GM11168 (cell line): ENCODE measurements around the gene ABHD17A.

ENCODE experiments used
- in situ Hi-C: fragments of 300-500 bp; cut with MboI; formaldehyde crosslinking; loops from one replicate; pipeline ENCODE4 v1.12.0; 2022; ENCODE audit warnings: low sequenced_read_pairs; ENCODE audit not compliant: unreplicated experiment

Gene ABHD17A

DNA sequence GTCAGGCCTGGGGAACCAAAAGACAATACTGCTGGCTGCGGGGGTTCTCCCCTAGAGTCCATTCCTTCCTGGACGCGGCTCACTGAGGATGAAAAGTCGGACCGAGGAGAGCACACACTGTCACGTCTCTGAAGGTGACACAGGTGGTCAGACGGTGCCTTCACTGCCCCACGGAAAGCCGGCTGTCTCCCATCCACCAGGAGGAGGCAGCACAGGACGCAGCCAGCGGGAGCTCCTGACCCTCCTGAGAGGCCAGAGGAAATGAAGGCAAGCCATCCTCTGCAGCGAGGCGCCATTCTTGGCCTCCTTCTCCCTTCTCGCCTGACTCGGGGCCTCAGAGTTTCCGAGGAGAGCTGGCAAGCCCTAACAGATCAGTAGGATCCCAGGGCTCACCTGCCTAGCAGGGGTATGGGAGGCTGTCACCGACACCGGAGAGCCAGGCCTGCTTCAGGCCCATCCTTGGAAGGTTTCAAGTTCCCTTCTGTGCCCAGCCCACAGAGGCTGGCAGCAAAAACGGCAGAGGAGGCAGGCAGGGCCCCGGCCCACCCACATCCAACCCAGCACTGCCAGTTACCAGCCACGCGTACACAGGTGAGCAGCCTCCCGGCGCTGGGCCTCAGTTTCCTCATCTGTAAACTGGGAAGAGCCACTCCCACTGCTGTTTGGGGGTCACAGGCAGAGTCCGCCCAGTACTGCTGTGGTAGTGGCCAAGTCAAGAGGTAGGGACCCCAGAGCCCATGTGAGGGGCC, 41.5 kb downstream of the ABHD17A start:
- in situ Hi-C loops: no loop called here

DNA sequence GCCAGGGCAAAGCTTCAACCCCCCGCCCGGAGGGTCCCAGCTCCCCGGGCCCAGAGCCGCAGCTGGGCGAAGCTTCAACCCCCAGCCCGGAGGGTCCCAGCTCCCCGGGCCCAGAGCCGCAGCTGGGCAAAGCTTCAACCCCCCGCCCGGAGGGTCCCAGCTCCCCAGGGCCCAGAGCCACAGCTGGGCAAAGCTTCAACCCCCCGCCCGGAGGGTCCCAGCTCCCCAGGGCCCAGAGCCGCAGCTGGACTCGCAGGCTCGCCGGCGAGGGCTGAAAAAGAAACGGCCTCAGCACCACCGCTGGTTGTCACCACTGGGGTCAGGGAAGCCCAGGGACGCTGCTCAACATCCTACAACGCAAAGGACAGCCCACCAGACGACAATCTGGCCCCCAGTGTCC, 42.2 kb downstream of the ABHD17A start:
- in situ Hi-C loops: no loop called here

DNA sequence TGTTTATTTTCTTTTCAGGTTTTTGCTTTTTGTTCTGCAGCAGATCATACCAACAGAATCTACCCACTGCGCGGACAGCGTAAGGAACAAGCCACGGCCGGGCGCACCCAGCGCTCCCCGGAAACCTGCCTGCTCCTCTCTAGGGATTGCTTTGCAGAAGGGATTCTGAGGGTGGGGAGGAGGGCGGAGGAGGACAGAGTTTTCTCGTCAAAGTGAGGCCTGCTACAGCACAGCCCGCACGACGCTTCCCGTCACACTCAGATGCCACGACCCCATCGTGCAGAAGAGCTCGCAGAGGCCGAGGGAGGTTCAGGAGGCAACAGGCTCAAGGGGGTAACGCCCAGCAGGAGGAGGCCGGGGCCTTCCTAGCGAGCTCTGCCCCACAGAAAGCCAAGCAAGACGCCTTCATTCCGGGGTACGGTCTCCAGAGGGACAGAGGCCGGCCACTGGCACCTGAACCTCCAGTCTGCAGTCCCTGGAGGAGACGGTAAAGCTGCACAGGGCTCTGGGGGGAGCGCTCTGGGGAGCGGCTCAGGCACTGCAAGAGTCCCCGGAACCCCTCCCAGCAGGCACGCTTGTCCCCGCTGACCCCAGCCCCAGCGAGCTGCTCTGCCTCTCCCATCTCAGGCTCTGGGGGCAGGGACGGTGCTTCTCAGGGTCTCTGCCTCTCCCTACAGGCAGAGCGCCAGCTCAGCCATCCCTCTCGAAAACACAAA, 43.9 kb downstream of the ABHD17A start:
- in situ Hi-C loops: no loop called here

DNA sequence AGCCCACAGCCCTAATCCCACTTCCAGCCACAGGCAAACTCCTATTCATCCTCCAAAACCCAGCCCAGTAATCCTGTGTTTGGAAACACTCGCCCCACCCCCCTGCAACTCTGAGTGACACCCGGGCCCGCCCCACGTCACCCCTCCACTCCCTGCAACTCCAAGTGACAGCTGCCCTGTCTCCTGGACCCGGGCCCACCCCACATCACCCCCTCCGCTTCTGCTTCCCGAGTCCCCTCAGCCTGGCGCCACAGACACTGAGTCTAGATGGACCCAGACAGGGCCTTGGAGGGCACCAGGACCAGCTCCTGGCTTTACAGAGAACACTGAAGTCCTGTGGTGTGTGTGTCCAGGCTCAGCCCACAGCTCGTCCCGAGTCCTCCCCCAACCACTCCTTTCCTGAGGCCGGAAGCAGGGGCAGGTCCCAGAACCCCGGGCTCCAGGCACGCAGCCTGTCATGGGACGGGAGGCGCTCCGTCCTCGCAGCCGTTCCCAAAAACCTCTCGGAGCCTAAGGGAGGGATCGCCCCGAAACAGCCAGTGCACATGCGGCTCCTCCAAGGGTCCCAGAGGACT, 44.7 kb downstream of the ABHD17A start:
- in situ Hi-C loops: no loop called here

DNA sequence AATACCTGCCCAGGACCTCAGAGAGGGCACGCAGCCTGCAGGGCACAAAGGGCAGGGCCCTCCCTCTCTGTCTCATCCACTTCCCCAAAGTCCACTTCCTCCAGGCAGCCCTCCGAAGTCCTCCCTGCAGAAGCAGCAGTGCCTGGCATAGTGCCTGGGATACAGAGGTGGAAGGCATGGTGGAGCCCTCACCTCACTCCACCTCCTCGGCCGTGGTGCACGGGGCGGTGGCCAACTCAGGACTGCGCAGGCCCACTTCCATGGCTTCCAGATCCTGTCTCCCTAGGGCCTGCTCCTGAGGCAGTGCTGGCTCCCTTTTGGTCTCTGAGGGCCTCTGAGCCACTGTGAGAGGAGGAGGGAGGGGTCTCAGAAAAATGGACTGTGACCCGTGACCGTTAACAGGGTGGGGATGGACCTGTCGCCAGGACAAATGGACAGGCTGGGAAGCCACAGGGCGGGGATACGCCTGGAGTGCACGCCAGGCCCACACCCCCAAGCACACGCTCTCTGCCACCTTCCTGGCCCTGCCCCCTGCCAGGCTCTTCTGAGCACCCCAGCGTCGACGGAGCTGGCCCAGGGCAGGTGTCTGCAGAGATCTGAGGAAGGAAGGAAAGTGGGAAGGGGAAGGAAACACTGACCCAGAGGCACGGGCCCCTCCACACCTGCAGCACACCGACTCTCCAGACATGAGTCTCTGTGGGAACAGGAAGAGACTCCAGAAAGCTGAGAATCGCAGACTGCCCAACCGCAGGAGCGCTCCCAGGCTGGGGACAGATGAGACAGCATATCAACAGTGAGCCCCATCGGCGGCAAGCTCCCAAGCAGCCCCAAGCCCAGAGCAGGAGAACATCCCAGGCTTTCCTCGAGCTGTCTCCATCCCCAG, 45.4 kb downstream of the ABHD17A start:
- in situ Hi-C loops: no loop called here

DNA sequence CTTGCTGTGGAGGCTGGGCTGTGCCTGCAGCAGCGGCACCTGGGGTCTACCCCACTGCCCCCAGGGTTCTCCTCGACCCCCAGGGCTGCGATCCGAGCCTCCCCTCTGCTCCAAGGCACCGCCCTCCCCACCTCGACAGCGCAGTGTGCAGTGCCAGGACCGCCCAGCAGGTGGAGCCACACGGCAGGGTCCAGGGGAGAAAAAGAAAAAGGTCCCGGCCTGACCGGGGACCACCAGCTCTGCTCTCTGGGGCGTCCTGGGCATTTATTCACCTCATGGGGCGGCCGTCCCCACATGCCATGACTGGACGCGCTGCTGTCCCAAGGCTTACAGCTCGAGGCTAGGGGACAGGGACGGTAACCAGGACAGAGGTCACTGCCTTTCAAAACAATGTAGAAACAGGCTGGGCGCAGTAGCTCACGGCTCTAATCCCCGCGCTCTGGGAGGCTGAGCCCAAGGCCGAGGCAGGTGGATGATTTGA, 47.6 kb downstream of the ABHD17A start:
- in situ Hi-C loops: no loop called here

DNA sequence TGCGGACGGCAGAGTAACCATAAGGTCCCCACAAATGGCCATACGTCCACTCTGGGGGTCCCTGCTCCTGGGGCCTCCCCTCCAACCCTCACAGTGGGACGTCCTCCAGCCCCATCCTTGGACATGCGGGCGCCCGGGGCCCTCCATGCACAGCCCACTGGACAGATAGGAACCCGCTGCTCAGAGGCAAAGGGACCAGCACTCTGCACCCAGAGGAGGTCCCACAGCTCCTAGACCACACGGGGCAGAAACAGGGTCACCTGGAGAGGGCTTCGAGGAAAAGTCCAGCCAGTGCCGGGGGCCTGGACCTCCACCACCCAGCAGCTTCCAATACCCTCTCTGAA, 48.1 kb downstream of the ABHD17A start:
- in situ Hi-C loops: no loop called here

DNA sequence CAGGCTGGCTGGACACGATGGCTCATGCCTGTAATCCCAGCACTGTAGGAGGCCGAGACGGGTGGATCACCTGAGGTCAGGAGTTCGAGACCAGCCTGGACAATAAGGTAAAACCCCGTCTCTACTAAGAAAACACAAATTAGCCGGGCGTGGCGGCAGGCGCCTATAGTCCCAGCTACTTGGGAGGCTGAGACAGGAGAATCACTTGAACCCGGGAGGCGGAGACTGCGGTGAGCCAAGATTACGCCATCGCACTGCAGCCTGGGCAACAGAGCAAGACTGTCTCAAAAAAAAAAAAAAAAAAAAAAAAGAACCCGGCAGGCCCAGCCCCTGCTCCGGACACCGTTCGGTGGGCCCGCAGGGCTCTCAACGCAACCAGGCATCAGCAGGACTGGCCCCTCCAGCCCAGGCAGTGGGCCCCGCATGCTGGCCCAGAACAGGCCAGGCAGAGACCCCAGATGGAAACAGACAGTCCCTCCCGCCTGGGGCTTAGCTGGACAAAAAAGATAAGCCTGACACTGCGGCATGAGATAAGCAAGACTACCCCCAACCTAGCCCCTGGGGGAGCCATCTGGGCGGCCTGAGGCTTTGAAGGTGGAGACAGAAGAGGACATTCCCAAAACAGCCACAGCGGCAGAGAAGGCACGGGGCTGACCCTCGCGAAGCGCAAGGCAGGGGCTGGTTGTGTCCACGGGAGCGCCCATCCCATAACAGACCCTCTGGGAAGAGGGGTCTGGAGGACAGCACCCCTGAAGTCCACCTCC, 48.7 kb downstream of the ABHD17A start:
- in situ Hi-C loops: no loop called here

DNA sequence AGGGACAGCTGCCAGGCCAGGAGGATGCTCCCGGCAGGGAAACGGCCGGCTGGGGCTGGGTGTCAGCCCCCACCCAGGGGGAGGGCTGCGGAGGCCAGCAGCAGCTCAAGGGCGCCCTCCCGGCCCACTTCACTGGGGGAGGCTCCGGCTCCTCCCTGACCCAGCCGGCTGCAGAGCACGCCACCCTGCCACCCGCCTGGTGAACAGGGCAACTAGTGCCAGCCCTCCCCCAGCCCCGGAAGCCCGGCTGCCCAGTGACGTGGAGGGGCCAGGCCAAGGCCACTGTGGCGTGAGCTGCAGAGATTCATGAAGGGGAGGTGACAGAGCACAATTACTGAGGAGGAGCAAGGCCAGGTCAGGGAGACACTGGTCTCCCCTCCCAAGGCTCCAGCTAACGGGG, 51.8 kb downstream of the ABHD17A start:
- in situ Hi-C loops: no loop called here

DNA sequence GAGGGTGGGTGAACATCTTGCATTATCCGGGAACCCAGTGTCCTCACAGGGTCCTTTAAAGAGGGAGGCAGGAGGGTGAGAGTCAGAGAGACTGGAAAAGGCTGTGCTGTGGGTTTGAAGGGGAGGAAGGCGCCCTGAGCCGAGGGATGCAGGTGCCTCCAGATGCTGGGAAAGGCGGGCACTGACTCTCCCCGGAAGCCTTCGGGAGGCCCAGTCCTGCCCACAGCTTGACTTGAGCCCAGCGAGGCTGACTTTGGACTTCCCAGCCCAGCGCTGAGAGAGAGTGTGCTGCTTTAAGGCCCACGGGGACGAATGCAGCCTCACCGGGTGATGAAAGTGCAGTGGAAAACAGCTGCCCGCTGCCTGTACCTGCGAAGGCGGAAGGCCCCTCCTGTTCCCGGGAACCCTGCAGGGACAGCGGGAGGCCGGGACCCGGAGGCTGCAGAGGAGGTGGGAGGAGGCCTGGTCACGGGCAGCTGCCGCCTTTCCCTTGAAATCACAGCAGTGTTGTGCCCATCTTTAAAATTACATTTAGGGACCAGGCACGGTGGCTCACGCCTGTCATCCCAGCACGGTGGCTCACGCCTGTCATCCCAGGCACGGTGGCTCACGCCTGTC, 53.1 kb downstream of the ABHD17A start:
- in situ Hi-C loops: no loop called here

DNA sequence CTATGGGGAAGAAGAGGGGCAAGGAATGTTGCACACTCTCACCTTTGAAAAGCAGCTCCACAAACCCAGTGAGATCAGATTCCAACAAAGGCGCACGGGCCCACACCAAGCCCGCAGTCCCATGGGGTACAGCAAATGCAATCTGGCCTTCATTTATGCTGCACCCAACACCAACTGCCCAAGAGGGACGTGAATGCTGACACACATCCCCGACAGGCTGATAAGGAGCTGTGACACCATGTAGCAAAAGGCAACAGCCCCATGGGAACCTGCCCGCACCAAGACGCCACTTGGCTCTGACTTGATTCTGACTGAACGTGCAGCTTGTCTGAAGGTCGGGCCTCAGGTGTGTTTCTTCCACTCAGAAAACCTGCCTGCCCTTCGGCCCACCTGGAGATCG, 54.3 kb downstream of the ABHD17A start:
- in situ Hi-C loops: no loop called here

DNA sequence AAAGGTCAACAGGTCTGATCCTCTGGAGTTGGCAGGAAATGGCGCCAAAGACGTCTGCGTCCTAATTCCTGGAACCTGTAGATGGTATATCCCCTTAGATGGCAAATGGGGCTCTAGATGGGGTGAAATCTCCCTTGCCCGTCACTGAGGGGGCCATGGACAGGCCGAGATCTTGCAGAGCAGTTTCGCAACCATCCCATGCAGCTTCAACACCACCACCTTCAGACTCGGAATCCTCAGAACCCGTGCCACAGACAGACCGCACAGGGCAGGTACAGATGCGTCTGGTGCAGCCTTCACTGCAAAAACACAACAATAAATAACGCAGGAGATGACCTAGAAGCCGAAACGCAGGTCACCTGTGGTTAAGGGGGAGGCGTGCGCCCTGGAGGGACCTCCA, 54.7 kb downstream of the ABHD17A start:
- in situ Hi-C loops: no loop called here

DNA sequence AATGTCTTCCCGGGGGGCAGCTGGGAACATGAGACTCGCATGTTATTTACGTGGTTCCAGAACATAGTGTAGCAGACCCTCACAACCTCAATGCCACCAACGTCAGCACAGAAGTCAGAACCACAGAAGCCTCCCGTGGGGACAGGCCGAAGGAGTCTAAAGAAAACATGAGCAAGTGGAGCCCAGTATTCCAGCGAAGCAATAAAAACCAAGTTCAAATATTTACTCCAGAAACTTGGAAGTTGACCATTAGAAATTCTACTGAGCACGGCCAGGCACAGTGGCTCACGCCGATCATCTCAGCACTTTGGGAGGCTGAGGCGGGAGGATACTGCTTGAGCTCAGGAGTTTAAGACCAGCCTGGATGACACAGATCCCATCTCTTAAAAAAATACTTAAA, 55.3 kb downstream of the ABHD17A start:
- in situ Hi-C loops: no loop called here

DNA sequence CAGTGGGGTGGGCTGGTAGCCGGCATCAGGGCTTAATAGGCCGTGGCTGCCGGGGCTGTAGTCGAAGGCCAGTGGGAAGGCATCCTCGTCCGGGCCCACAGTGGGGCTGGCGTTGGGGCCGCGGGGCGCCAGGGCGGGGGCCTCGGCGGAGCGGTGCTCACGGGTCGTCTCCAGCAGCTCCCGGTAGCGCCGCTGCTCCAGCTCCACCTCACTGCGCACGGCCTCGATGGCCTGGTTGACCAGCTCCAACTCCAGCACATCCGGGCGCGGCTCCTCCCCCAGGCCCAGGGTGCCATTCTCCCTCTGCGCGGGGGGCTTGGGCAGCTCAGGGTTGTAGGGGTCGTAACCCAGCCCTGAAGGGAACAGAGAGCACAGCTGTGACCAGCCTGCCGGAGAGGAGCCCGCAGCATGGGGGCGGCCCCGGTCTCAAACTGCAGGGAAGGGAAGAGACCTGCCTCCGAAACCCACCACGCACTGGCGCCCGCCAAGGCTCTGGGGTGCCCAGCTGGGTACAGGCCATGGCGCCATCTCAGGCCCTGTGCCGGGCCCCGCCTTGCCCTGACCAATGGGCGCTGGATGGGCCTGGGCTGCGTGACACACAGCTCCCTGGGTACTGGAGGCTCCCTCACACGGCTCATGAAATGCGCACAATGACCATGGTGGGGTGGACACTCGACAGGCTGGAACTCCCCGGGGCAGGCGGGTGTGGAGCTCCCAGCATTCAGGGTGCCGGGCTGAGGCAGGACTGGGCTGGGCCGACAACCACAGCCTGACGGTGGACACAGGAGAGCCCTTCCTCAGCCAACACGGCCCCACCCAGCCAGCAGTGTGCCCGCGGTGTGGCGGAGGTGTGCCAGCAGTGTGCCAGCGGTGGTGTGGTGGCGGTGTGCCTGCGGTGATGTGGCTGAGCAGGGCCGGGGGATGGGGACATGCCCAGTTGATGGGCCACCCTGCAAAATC, 56.7 kb downstream of the ABHD17A start:
- in situ Hi-C loops: no loop called here

DNA sequence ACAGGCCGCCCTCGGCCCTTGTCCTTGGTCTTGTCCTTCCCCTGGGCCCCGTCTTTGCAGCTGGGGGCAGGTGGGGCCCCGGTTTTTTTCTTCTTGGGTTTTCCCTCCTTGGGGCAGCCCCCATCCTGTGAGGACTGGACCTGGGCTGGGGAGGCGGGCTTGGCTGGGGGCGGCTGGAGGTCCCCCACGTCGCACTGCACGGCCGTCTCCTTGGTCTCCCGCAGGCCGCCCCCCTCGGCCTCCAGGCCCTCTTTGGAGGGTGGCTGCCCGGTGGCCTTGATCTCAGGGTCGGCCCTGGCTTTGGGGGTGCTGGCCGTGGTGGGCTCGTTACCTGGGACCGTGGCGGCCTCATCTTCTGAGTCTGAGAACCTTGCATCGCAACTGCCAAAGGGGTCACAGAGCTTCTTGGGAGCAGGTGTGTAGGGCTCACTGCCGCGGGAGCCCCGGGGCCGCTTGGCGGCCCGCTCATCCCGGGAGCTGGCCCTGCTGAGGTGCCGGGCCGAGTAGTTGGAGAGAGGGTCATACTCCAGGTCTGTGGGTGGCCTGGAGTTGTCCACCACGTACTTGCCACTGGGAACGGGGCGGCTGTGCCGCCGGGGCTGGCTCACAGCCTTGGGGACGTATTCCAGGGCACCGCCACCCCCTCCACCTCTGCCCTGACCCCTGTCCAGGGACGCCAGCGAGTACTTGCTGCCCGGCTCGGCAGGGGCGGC, 57.6 kb downstream of the ABHD17A start:
- in situ Hi-C loops: no loop called here
